Activated naive CD4-positive, alpha-beta T cell (primary cell): ENCODE data around the gene HHAT.
"Not testable (repeated sequence)": the region's sequence is repeated elsewhere in the genome, so short reads cannot be mapped to it uniquely, and the experiment has no call there.

ENCODE experiments used
- DNase-seq, 4 experiments: peaks; one replicate each; lab custom pipeline; 2025; lab: John Stamatoyannopoulos, UW

The HHAT gene

GRCh38 chr1:210397252-210397651 is 68.5 kb downstream of the HHAT start:
- no peak for DNase-seq

- DNase-seq, result no peak
Measured at GRCh38 chr1:210397681-210398080, 69.0 kb downstream of the HHAT start.

- no peak for DNase-seq
Measured at GRCh38 chr1:210398466-210398865, 69.8 kb downstream of the HHAT start.

GRCh38 chr1:210400043-210400840 is 71.5 kb downstream of the HHAT start:
- DNase-seq, result no peak

GRCh38 chr1:210402560-210402959 is 73.9 kb downstream of the HHAT start:
- no peak for DNase-seq

GRCh38 chr1:210405316-210405715 is 76.6 kb downstream of the HHAT start:
- no peak for DNase-seq

- DNase-seq, result not testable (repeated sequence)
Measured at GRCh38 chr1:210406341-210406740, 77.6 kb downstream of the HHAT start.

- DNase-seq, result peak; percentile 47 to 74 (median 62)
Measured at GRCh38 chr1:210407207-210407886, 78.6 kb downstream of the HHAT start.

- DNase-seq, result no peak
Measured at GRCh38 chr1:210407887-210408252, 79.2 kb downstream of the HHAT start.

GRCh38 chr1:210412240-210412639 is 83.5 kb downstream of the HHAT start:
- no peak for DNase-seq

GRCh38 chr1:210413951-210414350 is 85.2 kb downstream of the HHAT start:
- no peak for DNase-seq

- no peak for DNase-seq
Measured at GRCh38 chr1:210415846-210416448, 87.2 kb downstream of the HHAT start.

GRCh38 chr1:210416681-210417080 is 88.0 kb downstream of the HHAT start:
- DNase-seq, result no peak

- no peak for DNase-seq
Measured at GRCh38 chr1:210417881-210418280, 89.2 kb downstream of the HHAT start.

- DNase-seq, result no peak
Measured at GRCh38 chr1:210418863-210419650, 90.4 kb downstream of the HHAT start.

- not testable (repeated sequence) for DNase-seq
Measured at GRCh38 chr1:210426696-210427095, 98.0 kb downstream of the HHAT start.

GRCh38 chr1:210428696-210429095 is 100.0 kb downstream of the HHAT start:
- DNase-seq, result no peak

- no peak for DNase-seq
Measured at GRCh38 chr1:210434223-210434622, 105.5 kb downstream of the HHAT start.

- DNase-seq, result no peak
Measured at GRCh38 chr1:210437111-210437510, 108.4 kb downstream of the HHAT start.

GRCh38 chr1:210437781-210438180 is 109.1 kb downstream of the HHAT start:
- DNase-seq, result no peak

GRCh38 chr1:210438928-210439841 is 110.5 kb downstream of the HHAT start:
- no peak for DNase-seq
